Measurements from ENCODE around the gene RBM45.
A peak's percentile ranks its signal among the peaks of the same experiment; 100 is the strongest.
"Not testable (repeated sequence)": the region's sequence is repeated elsewhere in the genome, so short reads cannot be mapped to it uniquely, and the experiment has no call there.

The RBM45 gene

GRCh38 chr2:178112202-178113152 lies at the start of gene RBM45:
Gene RBM45 (plus strand): TSS chr2:178112437. CDS start chr2:178112547, 110 bp downstream.
- peak; percentile 92 for DNase-seq

GRCh38 chr2:178066324-178066723 lies 45.9 kb upstream of the RBM45 start:
- no peak for DNase-seq

GRCh38 chr2:178066890-178067669 lies 45.2 kb upstream of the RBM45 start:
- DNase-seq: no peak

GRCh38 chr2:178068823-178069454 lies 43.3 kb upstream of the RBM45 start:
- no peak for DNase-seq

GRCh38 chr2:178069551-178069950 lies 42.7 kb upstream of the RBM45 start:
- no peak for DNase-seq

- no peak for DNase-seq
These were observed 41.4 kb upstream of the RBM45 start for GRCh38 chr2:178070824-178071223.

- no peak for DNase-seq
These were observed 40.2 kb upstream of the RBM45 start for GRCh38 chr2:178072000-178072382.

GRCh38 chr2:178072383-178073301 lies 39.6 kb upstream of the RBM45 start, which contains the start of gene PDE11A:
Gene PDE11A (minus strand): TSS chr2:178072777. CDS start chr2:178072437, 340 bp downstream.
- peak; percentile 50 for DNase-seq

GRCh38 chr2:178074123-178075005 lies 37.9 kb upstream of the RBM45 start:
- peak; percentile 66 for DNase-seq

- DNase-seq: no peak
These were observed 37.3 kb upstream of the RBM45 start for GRCh38 chr2:178075006-178075326.

- no peak for DNase-seq
These were observed 36.1 kb upstream of the RBM45 start for GRCh38 chr2:178076130-178076529.

GRCh38 chr2:178079279-178079678 lies 33.0 kb upstream of the RBM45 start:
- DNase-seq: not testable (repeated sequence)

GRCh38 chr2:178082408-178083045 lies 29.7 kb upstream of the RBM45 start:
- no peak for DNase-seq

- DNase-seq: peak; percentile 1
These were observed 28.0 kb upstream of the RBM45 start for GRCh38 chr2:178084273-178084672.

GRCh38 chr2:178088774-178089270 lies 23.4 kb upstream of the RBM45 start:
- DNase-seq: no peak

- DNase-seq: no peak
These were observed 18.8 kb upstream of the RBM45 start for GRCh38 chr2:178093471-178093870.

- DNase-seq: no peak
These were observed 10.7 kb upstream of the RBM45 start for GRCh38 chr2:178101321-178102079.

- no peak for DNase-seq
These were observed 6.7 kb upstream of the RBM45 start for GRCh38 chr2:178105566-178105965.

- DNase-seq: no peak
These were observed 6.2 kb upstream of the RBM45 start for GRCh38 chr2:178106053-178106452.

- DNase-seq: no peak
These were observed 4.1 kb upstream of the RBM45 start for GRCh38 chr2:178108176-178108575.

Data from inflammatory macrophage treated with lipopolysaccharide for 4 hours (primary cell).